Measurements from ENCODE around the gene SIX3. TPM values are rescaled to one million over a fixed set of nuclear protein-coding genes. Genes with fewer than 3 reads are reported as not detected.
A peak's percentile ranks its signal among the peaks of the same experiment; 100 is the strongest.

The SIX3 gene
- total RNA-seq, 6 donors from 2014 or later: not detected

GRCh38 chr2:44979581-44979980, 38.1 kb downstream of the SIX3 start:
- ATAC-seq (ENCODE audit: low FRiP score in 2 of 2) (no peak), DNase-seq (no peak)
- Histone ChIP-seq H3K9me3 (no peaks in the 10 kb centered on the region), H3K36me3 (no peaks in the 10 kb centered on the region), H3K27ac (no peak overlapping the region), H3K4me1 (peaks cover 0 to 3% (median 0%) of the 10 kb centered on the region in 4 donors), H3K4me3 (no peak overlapping the region), H3K27me3 (no peaks in the 10 kb centered on the region)
- 72 to 74% methylated on average over 10 to 11 of the region's 11 CpGs for WGBS, 2 donors
- TF ChIP-seq EP300 (IDR thresholded peaks at IDR 0.05): no peak
- no peak for TF ChIP-seq POLR2AphosphoS5 (IDR thresholded peaks at IDR 0.05)
- no peak for TF ChIP-seq POLR2A (IDR thresholded peaks at IDR 0.05)
- no peak for TF ChIP-seq CTCF (IDR thresholded peaks at IDR 0.05)

- H3K36me3 ChIP-seq: no peaks in the 10 kb centered on the region
- H3K27me3 ChIP-seq: no peaks in the 10 kb centered on the region
- DNase-seq (no peak), ATAC-seq (ENCODE audit: low FRiP score in 2 of 2) (no peak)
- H3K27ac ChIP-seq: no peak overlapping the region
- 64 to 66% methylated on average over 9 of the region's 9 CpGs for WGBS, 2 donors
- peaks cover 0 to 3% (median 0%) of the 10 kb centered on the region in 4 donors for H3K4me1 ChIP-seq
- H3K9me3 ChIP-seq: no peaks in the 10 kb centered on the region
- no peak overlapping the region for H3K4me3 ChIP-seq
- no peak for TF ChIP-seq POLR2AphosphoS5 (IDR thresholded peaks at IDR 0.05)
- no peak for TF ChIP-seq CTCF (IDR thresholded peaks at IDR 0.05)
- TF ChIP-seq EP300 (IDR thresholded peaks at IDR 0.05): no peak
- TF ChIP-seq POLR2A (IDR thresholded peaks at IDR 0.05): no peak
These were observed 39.5 kb downstream of the SIX3 start for GRCh38 chr2:44980751-44981713.

- WGBS, 2 donors: 13 to 15% methylated on average over 13 to 14 of the region's 14 CpGs
- peak in 1 of 2 donors; percentile 62 for DNase-seq
- no peak overlapping the region for H3K4me3 ChIP-seq
These were observed 40.2 kb downstream of the SIX3 start for GRCh38 chr2:44981714-44982108.

GRCh38 chr2:44983836-44984604, 42.5 kb downstream of the SIX3 start:
- WGBS, 2 donors: 80 to 82% methylated on average over 9 of the region's 9 CpGs
- Histone ChIP-seq H3K27me3 (no peaks in the 10 kb centered on the region), H3K36me3 (no peaks in the 10 kb centered on the region), H3K4me1 (peaks cover 0 to 3% (median 0%) of the 10 kb centered on the region in 4 donors), H3K4me3 (no peak overlapping the region), H3K27ac (no peak overlapping the region), H3K9me3 (peaks cover 0 to 12% (median 9%) of the 10 kb centered on the region in 4 donors)
- no peak for ATAC-seq (ENCODE audit: low FRiP score in 2 of 2)
- no peak for DNase-seq
- TF ChIP-seq CTCF (IDR thresholded peaks at IDR 0.05): no peak
- TF ChIP-seq POLR2AphosphoS5 (IDR thresholded peaks at IDR 0.05): no peak
- TF ChIP-seq EP300 (IDR thresholded peaks at IDR 0.05): no peak
- TF ChIP-seq POLR2A (IDR thresholded peaks at IDR 0.05): no peak

More at GRCh38 chr2:44981714-44982108, 40.2 kb downstream of the SIX3 start:
- no peak overlapping the region for H3K27ac ChIP-seq
- TF ChIP-seq POLR2A (IDR thresholded peaks at IDR 0.05): no peak
- TF ChIP-seq POLR2AphosphoS5 (IDR thresholded peaks at IDR 0.05): no peak
- TF ChIP-seq CTCF (IDR thresholded peaks at IDR 0.05): peak; percentile 56 to 84 (median 76)
- no peak for TF ChIP-seq EP300 (IDR thresholded peaks at IDR 0.05)
- no peaks in the 10 kb centered on the region for H3K36me3 ChIP-seq
- no peaks in the 10 kb centered on the region for H3K9me3 ChIP-seq
- no peaks in the 10 kb centered on the region for H3K27me3 ChIP-seq
- H3K4me1 ChIP-seq: peaks cover 0 to 3% (median 0%) of the 10 kb centered on the region in 4 donors
- peak; percentile 68 to 90 for ATAC-seq (ENCODE audit: low FRiP score in 2 of 2)
